ENCODE measurements around the gene DAPP1.

DNA sequence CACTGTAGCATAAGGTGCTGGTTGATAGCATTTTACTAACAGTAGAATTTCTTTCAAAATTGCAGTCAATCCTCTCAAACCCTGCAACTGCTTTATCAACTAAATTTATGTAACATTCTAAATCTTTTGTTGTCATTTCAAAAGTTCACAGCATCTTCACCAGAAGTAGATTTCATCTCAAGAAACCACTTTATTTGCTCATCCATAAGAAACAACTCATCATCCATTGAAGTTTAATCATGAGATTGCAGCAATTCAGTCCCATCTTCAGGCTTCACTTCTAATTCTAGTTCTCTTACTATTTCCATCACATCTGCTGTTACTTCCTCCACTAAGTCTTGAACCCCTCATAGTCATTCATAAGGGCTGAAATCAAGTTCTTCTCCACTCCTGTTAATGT is 55.9 kb downstream of the DAPP1 start:
- TF ChIP-seq, protein P1, sequence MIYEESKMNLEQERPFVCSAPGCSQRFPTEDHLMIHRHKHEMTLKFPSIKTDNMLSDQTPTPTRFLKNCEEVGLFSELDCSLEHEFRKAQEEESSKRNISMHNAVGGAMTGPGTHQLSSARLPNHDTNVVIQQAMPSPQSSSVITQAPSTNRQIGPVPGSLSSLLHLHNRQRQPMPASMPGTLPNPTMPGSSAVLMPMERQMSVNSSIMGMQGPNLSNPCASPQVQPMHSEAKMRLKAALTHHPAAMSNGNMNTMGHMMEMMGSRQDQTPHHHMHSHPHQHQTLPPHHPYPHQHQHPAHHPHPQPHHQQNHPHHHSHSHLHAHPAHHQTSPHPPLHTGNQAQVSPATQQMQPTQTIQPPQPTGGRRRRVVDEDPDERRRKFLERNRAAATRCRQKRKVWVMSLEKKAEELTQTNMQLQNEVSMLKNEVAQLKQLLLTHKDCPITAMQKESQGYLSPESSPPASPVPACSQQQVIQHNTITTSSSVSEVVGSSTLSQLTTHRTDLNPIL (CRISPR knock-in tag; IDR thresholded peaks at IDR 0.05; ENCODE audit: low read depth) = no peak
- TF ChIP-seq ZNF565 (CRISPR knock-in tag; conservative IDR thresholded peaks at IDR 0.05; ENCODE audit: low read depth) (no peak), ZNF70 (CRISPR knock-in tag; IDR thresholded peaks at IDR 0.05) (no peak), ARNTL (CRISPR knock-in tag; IDR thresholded peaks at IDR 0.05; ENCODE audit: borderline replicate concordance, low read depth) (no peak), RARB (CRISPR knock-in tag; IDR thresholded peaks at IDR 0.05) (no peak), PPARA (CRISPR knock-in tag; IDR thresholded peaks at IDR 0.05; ENCODE audit: borderline replicate concordance) (no peak), ESRRG (CRISPR knock-in tag; IDR thresholded peaks at IDR 0.05) (no peak), ZFP3 (CRISPR knock-in tag; IDR thresholded peaks at IDR 0.05) (no peak), SNAI2 (CRISPR knock-in tag; IDR thresholded peaks at IDR 0.05) (no peak), ZNF8 (CRISPR knock-in tag; IDR thresholded peaks at IDR 0.05) (no peak), GLIS3 (CRISPR knock-in tag; IDR thresholded peaks at IDR 0.05) (no peak), OSR1 (CRISPR knock-in tag; IDR thresholded peaks at IDR 0.05) (no peak)
- TF ChIP-seq, protein P2, sequence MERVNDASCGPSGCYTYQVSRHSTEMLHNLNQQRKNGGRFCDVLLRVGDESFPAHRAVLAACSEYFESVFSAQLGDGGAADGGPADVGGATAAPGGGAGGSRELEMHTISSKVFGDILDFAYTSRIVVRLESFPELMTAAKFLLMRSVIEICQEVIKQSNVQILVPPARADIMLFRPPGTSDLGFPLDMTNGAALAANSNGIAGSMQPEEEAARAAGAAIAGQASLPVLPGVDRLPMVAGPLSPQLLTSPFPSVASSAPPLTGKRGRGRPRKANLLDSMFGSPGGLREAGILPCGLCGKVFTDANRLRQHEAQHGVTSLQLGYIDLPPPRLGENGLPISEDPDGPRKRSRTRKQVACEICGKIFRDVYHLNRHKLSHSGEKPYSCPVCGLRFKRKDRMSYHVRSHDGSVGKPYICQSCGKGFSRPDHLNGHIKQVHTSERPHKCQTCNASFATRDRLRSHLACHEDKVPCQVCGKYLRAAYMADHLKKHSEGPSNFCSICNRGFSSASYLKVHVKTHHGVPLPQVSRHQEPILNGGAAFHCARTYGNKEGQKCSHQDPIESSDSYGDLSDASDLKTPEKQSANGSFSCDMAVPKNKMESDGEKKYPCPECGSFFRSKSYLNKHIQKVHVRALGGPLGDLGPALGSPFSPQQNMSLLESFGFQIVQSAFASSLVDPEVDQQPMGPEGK (CRISPR knock-in tag; IDR thresholded peaks at IDR 0.05; ENCODE audit: borderline replicate concordance) = no peak
- TF ChIP-seq, protein P3, sequence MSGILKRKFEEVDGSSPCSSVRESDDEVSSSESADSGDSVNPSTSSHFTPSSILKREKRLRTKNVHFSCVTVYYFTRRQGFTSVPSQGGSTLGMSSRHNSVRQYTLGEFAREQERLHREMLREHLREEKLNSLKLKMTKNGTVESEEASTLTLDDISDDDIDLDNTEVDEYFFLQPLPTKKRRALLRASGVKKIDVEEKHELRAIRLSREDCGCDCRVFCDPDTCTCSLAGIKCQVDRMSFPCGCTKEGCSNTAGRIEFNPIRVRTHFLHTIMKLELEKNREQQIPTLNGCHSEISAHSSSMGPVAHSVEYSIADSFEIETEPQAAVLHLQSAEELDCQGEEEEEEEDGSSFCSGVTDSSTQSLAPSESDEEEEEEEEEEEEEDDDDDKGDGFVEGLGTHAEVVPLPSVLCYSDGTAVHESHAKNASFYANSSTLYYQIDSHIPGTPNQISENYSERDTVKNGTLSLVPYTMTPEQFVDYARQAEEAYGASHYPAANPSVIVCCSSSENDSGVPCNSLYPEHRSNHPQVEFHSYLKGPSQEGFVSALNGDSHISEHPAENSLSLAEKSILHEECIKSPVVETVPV (CRISPR knock-in tag; IDR thresholded peaks at IDR 0.05) = no peak
